Effector memory CD8-positive, alpha-beta T cell (primary cell): ENCODE data around the gene ASTN1.

Experiments
- ATAC-seq: fragments of 150-1000 bp; cut with Tn5 transposase; replicated peaks from 2 replicates; pipeline ENCODE4 v1.10.0; 2021; ENCODE audit warnings: mild to moderate bottlenecking, moderate library complexity
- DNase-seq, 3 experiments: peaks; one replicate each; pipeline ENCODE4 v3.0.0; 2021
- H3K27ac Mint-ChIP-seq, 2 donors: one replicate each; pipeline ENCODE4 v1.8.0; 2022; ENCODE audit warnings: mild to moderate bottlenecking in 2 of 2, mixed read lengths in 2 of 2, moderate library complexity in 2 of 2
- H3K27me3 Mint-ChIP-seq, 2 donors: one replicate each; pipeline ENCODE4 v1.8.0; 2022; ENCODE audit warnings: mixed read lengths in 2 of 2
- H3K36me3 Mint-ChIP-seq: one replicate; pipeline ENCODE4 v1.8.0; 2022; ENCODE audit warnings: mild to moderate bottlenecking, moderate library complexity, mixed read lengths; ENCODE audit not compliant: insufficient read depth
- H3K4me1 Mint-ChIP-seq, 2 donors: one replicate each; pipeline ENCODE4 v1.8.0; 2022; ENCODE audit warnings: low read depth in 2 of 2, mixed read lengths in 2 of 2
- H3K4me3 Mint-ChIP-seq, 2 donors: one replicate each; pipeline ENCODE4 v1.8.0; 2022; ENCODE audit warnings: mild to moderate bottlenecking in 2 of 2, mixed read lengths in 2 of 2, moderate library complexity in 2 of 2
- H3K9me3 Mint-ChIP-seq, 2 donors: one replicate each; pipeline ENCODE4 v1.8.0; 2022; ENCODE audit warnings: mixed read lengths in 2 of 2

Gene ASTN1

DNA sequence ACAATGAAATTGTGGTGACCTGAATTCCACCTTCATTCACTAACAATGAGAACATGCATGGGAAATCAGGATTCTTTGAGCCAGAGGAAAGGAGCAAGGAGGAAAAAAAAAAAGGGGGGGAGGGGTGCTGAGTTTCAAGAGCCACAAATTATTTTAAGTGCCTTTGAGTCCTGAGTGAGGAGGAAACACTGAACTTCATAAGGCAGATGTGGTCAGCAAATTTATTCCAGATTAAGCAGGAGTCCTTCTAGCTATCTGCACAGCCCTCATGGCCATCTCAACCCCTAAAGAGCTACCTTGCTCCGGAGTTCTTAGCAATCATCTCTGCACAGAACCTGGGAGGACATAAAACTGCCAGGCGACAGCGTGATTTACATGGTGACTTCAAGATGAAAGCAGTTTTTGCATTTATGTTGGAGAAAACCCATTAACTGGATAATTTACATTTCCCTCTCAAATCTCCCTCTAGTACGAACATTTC lies 21.7 kb downstream of the ASTN1 start:
- Mint-ChIP-seq H3K27me3 (no peaks in the 10 kb centered on the region), H3K9me3 (peaks cover 0 to 7% of the 10 kb centered on the region in 2 donors), H3K36me3 (no peaks in the 10 kb centered on the region), H3K27ac (no peak overlapping the region), H3K4me3 (no peak overlapping the region), H3K4me1 (no peaks in the 10 kb centered on the region)
- DNase-seq (no peak), ATAC-seq (no peak)

DNA sequence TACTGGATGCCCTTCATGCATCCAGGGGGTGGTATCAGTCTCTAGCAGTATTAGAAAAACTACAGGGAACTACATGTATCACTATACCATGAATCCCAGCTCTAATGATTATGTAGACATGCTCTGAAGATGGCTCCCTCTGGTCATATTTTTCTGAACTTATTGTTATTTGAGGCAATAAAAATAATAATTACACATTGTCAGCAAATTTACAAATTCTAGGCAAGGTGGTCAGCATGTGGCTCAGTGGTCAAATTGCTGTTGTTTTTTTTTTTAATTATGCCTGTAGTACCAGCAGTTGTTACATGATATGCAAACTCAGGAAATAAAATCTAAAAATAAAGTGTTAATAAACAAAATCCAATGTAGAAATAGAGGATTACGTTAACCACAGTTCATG lies 22.5 kb downstream of the ASTN1 start:
- peaks cover 0 to 7% of the 10 kb centered on the region in 2 donors for H3K9me3 Mint-ChIP-seq
- no peak for ATAC-seq
- H3K4me3 Mint-ChIP-seq, result no peak overlapping the region
- H3K4me1 Mint-ChIP-seq, result no peaks in the 10 kb centered on the region
- H3K27ac Mint-ChIP-seq, result no peak overlapping the region
- DNase-seq, result no peak
- no peaks in the 10 kb centered on the region for H3K27me3 Mint-ChIP-seq
- H3K36me3 Mint-ChIP-seq, result no peaks in the 10 kb centered on the region

DNA sequence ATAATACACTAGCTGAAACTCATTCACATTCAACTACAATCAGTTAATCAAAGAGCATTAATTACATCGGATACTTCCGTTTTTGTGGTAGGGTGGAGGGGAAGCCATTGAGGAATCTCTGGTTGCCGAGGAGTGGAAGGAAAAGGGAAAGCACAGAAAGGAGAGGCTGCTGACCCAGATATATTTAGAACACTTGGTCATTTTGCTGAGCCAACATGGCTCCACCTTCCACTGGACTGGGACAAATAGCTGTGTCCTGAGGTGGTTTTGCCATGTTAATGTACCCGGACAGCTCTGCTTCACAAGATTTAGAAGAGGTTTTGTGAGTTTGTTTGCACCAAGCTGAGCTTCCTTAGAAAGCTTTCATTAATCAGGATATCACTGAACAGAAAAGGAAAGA lies 26.2 kb downstream of the ASTN1 start:
- Mint-ChIP-seq H3K4me3 (no peak overlapping the region), H3K9me3 (peaks cover 5 to 13% of the 10 kb centered on the region in 2 donors), H3K36me3 (no peaks in the 10 kb centered on the region), H3K27ac (no peak overlapping the region), H3K27me3 (no peaks in the 10 kb centered on the region), H3K4me1 (no peaks in the 10 kb centered on the region)
- ATAC-seq, result no peak
- no peak for DNase-seq

- Mint-ChIP-seq H3K4me3 (no peak overlapping the region), H3K4me1 (no peaks in the 10 kb centered on the region), H3K27me3 (no peaks in the 10 kb centered on the region), H3K9me3 (peaks cover 5 to 13% of the 10 kb centered on the region in 2 donors), H3K27ac (no peak overlapping the region), H3K36me3 (no peaks in the 10 kb centered on the region)
- DNase-seq, result no peak
- no peak for ATAC-seq
Observed at GRCh38 chr1:177137814-177138213, 26.7 kb downstream of the ASTN1 start.

DNA sequence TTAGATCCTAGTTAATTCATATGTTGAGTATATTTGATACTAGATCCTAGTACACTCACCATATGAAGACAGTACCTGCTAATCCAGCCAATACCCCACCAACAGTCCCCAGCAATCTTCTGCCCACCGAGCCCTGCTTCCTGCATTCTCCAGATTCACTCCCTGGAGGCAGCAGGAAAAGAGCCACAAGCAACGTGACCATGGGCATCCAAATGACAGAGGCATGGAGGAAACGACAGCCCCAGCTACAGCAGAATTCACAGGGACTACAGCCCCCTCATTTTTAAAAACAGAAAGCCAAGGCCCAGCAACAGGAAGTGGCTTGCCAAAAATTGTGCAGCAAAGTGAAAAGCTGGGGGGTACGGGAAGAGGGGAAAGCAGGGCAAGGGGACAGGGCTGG lies 29.3 kb downstream of the ASTN1 start:
- Mint-ChIP-seq H3K36me3 (no peaks in the 10 kb centered on the region), H3K9me3 (peaks cover 5 to 13% of the 10 kb centered on the region in 2 donors), H3K4me1 (no peaks in the 10 kb centered on the region), H3K27me3 (no peaks in the 10 kb centered on the region), H3K4me3 (no peak overlapping the region), H3K27ac (no peak overlapping the region)
- no peak for DNase-seq
- no peak for ATAC-seq

DNA sequence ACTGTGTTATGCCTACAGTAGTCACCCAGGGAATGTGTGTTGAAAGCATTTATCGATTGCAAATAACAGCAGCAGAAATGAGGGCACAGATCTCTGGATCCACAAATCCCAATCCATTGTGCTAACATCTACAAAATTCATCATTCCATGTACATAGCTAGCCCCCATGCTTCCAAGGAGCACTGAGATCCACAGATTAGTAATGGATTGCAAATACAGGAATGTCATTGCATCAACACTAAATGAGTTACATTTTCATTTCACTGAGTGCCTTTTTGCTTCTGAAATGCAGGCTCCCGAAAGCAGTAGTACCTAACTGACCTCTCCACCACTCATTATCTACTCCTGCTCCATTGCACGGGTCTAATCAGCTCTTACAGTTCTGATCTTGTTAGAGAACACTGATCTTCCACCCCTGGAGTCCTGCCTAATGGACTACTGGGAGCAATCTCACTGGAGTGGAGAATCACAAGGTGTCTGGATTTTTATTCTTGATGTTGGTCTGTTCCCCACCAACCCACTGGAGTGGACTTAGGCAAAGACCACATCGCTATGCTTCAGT lies 30.5 kb downstream of the ASTN1 start:
- no peak overlapping the region for H3K4me3 Mint-ChIP-seq
- no peak for DNase-seq

DNA sequence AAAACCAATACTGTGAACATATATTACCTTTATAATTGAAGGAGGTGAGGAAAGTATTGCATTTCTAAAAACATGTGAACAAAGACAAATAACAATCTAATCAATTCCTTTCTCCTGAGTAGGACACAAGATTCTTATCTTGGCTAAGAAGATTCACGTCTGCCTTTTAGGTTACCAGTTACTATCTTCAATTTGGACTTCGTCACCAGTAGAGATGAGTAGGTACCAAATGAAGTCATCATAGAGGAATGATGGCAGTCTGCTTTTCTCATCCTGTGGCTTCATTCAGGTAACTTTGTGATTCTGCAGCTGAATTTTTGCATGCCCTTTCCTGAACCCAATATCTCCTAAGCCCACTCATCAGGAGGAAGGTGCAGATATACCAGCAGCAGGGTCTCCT lies 32.4 kb downstream of the ASTN1 start:
- no peak for ATAC-seq
- Mint-ChIP-seq H3K36me3 (no peaks in the 10 kb centered on the region), H3K4me3 (no peak overlapping the region), H3K27me3 (no peaks in the 10 kb centered on the region), H3K27ac (no peak overlapping the region), H3K9me3 (peaks cover 7 to 15% of the 10 kb centered on the region in 2 donors), H3K4me1 (no peaks in the 10 kb centered on the region)
- DNase-seq, result no peak

More for the DNA sequence above, 30.5 kb downstream of the ASTN1 start:
- Mint-ChIP-seq H3K27me3 (no peaks in the 10 kb centered on the region), H3K4me1 (no peaks in the 10 kb centered on the region), H3K36me3 (no peaks in the 10 kb centered on the region), H3K27ac (no peak overlapping the region), H3K9me3 (peaks cover 9 to 13% of the 10 kb centered on the region in 2 donors)
- no peak for ATAC-seq

- ATAC-seq (no peak), DNase-seq (no peak)
- H3K27ac Mint-ChIP-seq, result no peak overlapping the region
- H3K36me3 Mint-ChIP-seq, result no peaks in the 10 kb centered on the region
- no peaks in the 10 kb centered on the region for H3K4me1 Mint-ChIP-seq
- H3K4me3 Mint-ChIP-seq, result no peak overlapping the region
- no peaks in the 10 kb centered on the region for H3K27me3 Mint-ChIP-seq
- peaks cover 6 to 15% of the 10 kb centered on the region in 2 donors for H3K9me3 Mint-ChIP-seq
Observed at GRCh38 chr1:177131723-177132122, 32.8 kb downstream of the ASTN1 start.

- no peaks in the 10 kb centered on the region for H3K27me3 Mint-ChIP-seq
- ATAC-seq (no peak), DNase-seq (no peak)
- H3K27ac Mint-ChIP-seq, result no peak overlapping the region
- H3K4me1 Mint-ChIP-seq, result no peaks in the 10 kb centered on the region
- H3K4me3 Mint-ChIP-seq, result no peak overlapping the region
- H3K36me3 Mint-ChIP-seq, result no peaks in the 10 kb centered on the region
- H3K9me3 Mint-ChIP-seq, result peaks cover 6 to 23% of the 10 kb centered on the region in 2 donors
Observed at GRCh38 chr1:177130451-177130945, 34.0 kb downstream of the ASTN1 start.

DNA sequence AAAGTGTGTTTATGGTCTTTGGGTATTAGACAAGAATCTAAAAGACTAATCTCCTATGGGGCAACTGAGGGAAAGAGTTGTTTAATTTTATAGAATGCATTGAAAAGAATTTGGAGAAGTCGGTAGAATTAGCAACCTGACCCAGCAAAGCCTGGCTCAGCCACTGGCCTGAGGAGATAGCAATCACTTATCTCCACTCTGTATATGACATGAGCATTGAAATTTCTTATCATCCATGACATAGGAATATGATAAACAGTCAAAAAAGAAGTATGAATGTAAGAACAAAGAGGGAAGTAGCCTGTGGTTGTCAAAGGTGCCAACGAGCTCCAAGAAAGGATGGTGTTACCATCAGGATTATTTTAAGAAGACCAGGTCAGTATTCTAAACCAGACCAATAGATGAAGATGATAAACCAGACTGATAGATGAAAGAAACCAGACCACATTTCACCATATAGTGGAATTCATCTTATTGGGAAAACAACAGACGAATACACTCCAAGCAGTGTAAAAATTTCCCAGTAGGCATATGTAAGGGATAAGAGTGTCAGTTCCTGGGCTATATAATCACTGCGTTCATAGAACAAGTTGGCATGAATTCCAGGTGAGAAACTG lies 35.7 kb downstream of the ASTN1 start:
- ATAC-seq, result no peak
- Mint-ChIP-seq H3K9me3 (peaks cover 2 to 18% of the 10 kb centered on the region in 2 donors), H3K27ac (no peak overlapping the region), H3K4me1 (no peaks in the 10 kb centered on the region), H3K36me3 (no peaks in the 10 kb centered on the region), H3K27me3 (no peaks in the 10 kb centered on the region), H3K4me3 (no peak overlapping the region)
- DNase-seq, result no peak

- H3K27ac Mint-ChIP-seq, result no peak overlapping the region
- H3K4me1 Mint-ChIP-seq, result no peaks in the 10 kb centered on the region
- H3K27me3 Mint-ChIP-seq, result peaks cover 0 to 6% of the 10 kb centered on the region in 2 donors
- ATAC-seq (no peak), DNase-seq (no peak)
- peaks cover 4 to 36% of the 10 kb centered on the region in 2 donors for H3K9me3 Mint-ChIP-seq
- H3K36me3 Mint-ChIP-seq, result no peaks in the 10 kb centered on the region
- no peak overlapping the region for H3K4me3 Mint-ChIP-seq
Observed at GRCh38 chr1:177126267-177126666, 38.2 kb downstream of the ASTN1 start.

- Mint-ChIP-seq H3K36me3 (no peaks in the 10 kb centered on the region), H3K4me1 (no peaks in the 10 kb centered on the region), H3K9me3 (peaks cover 4 to 36% of the 10 kb centered on the region in 2 donors), H3K27me3 (peaks cover 0 to 6% of the 10 kb centered on the region in 2 donors), H3K27ac (no peak overlapping the region), H3K4me3 (no peak overlapping the region)
- ATAC-seq, result no peak
- no peak for DNase-seq
Observed at GRCh38 chr1:177124577-177125278, 39.8 kb downstream of the ASTN1 start.

DNA sequence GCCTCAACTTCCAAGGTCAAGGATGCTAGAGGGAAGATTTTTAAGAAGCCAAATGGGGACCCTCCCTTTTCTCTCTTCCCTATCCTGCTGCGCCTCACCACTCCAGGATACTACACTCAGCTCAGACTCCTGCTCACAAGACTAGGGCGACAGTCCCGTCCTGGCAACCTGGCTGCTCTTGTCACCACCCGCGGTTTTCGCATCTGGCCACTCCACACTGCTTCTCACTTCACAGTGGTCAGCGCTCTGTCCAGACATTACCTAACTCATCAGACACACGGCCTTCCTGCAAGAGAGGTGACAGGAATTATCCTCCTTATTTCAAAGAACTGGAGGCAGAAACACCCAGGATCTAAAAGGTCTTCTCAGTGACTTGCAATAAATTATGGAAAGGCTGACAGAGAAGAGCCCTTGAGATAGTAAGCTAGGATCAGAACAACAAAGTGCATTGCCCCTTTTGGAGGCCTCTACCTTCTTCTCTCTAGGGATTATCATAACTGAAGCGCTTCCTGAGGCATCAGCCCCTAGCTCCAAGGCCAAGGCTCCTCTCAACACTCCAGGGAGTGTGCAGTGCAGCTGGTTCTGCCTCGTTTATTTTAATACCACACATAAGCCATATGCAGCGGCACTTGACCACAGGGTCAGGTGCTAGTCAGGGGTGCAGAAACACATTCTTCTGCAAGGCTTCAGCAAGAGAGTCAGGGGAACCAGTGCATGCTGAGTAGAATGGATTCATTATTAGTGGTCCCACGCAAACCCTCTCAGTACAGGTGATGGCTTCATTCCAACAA lies 41.9 kb downstream of the ASTN1 start:
- Mint-ChIP-seq H3K4me3 (no peak overlapping the region), H3K27me3 (peaks cover 0 to 6% of the 10 kb centered on the region in 2 donors), H3K9me3 (peaks cover 4 to 26% of the 10 kb centered on the region in 2 donors), H3K4me1 (no peaks in the 10 kb centered on the region), H3K27ac (no peak overlapping the region), H3K36me3 (no peaks in the 10 kb centered on the region)
- ATAC-seq (no peak), DNase-seq (no peak)
